CD4-positive, CD25-positive, alpha-beta regulatory T cell (primary cell): ENCODE results near the gene SGF29. TPM values are rescaled to one million over a fixed set of nuclear protein-coding genes. Genes with fewer than 3 reads are reported as not detected.

ENCODE experiments used
- ATAC-seq, 2 donors: fragments of 150-1000 bp; cut with Tn5 transposase; one replicate each; pipeline ENCODE4 v1.10.0; 2021; ENCODE audit warnings: low read depth in 2 of 2, moderate number of reproducible peaks in 2 of 2, moderate library complexity in 1 of 2
- DNase-seq, 3 donors: peaks; one replicate each; pipeline versions ENCODE4 v3.0.0 to v3.0.0-alpha.2; 2012 to 2022; ENCODE audit warnings: mixed read lengths in 1 of 3
- H3K27ac ChIP-seq: one replicate; pipeline ENCODE4 v1.7.0; 2013; ENCODE audit warnings: mild to moderate bottlenecking, low read length; ENCODE audit not compliant: insufficient read depth, poor library complexity, severe bottlenecking
- H3K27me3 ChIP-seq: one replicate; pipeline ENCODE4 v1.7.0; 2013; ENCODE audit warnings: low read length; ENCODE audit not compliant: control insufficient read depth, insufficient read depth
- H3K36me3 ChIP-seq: one replicate; pipeline ENCODE4 v1.7.0; 2013; ENCODE audit warnings: mild to moderate bottlenecking, low read length, moderate library complexity; ENCODE audit not compliant: control insufficient read depth, insufficient read depth
- H3K4me1 ChIP-seq: 2 replicates; pipeline ENCODE4 v1.7.0; 2013; ENCODE audit warnings: mild to moderate bottlenecking, low read length; ENCODE audit not compliant: insufficient read depth, control insufficient read depth, poor library complexity, severe bottlenecking
- H3K4me3 ChIP-seq: one replicate; pipeline ENCODE4 v1.7.0; 2013; ENCODE audit warnings: low read depth, mild to moderate bottlenecking, low read length, moderate library complexity
- H3K9me3 ChIP-seq, 2 experiments: 1 replicate in 1 of 2; 2 replicates in 1 of 2; pipeline ENCODE4 v1.7.0; 2013; ENCODE audit warnings: low read length in 2 of 2, mild to moderate bottlenecking in 1 of 2, moderate library complexity in 1 of 2; ENCODE audit not compliant: control insufficient read depth in 2 of 2
- H3K27ac Mint-ChIP-seq, 3 donors: one replicate each; pipeline ENCODE4 v1.8.0; 2020 to 2022; ENCODE audit warnings: mild to moderate bottlenecking in 3 of 3, mixed read lengths in 3 of 3, moderate library complexity in 2 of 3
- H3K27me3 Mint-ChIP-seq: one replicate; pipeline ENCODE4 v1.8.0; 2022; ENCODE audit warnings: mild to moderate bottlenecking, mixed read lengths
- H3K36me3 Mint-ChIP-seq: one replicate; pipeline ENCODE4 v1.8.0; 2020; ENCODE audit warnings: mixed read lengths
- H3K4me1 Mint-ChIP-seq, 4 donors: one replicate each; pipeline ENCODE4 v1.8.0; 2020 to 2022; ENCODE audit warnings: mixed read lengths in 4 of 4, mild to moderate bottlenecking in 1 of 4
- H3K4me3 Mint-ChIP-seq, 4 donors: one replicate each; pipeline ENCODE4 v1.8.0; 2020 to 2022; ENCODE audit warnings: mild to moderate bottlenecking in 4 of 4, mixed read lengths in 4 of 4, moderate library complexity in 3 of 4
- H3K9me3 Mint-ChIP-seq, 7 donors: one replicate each; pipeline ENCODE4 v1.8.0; 2020 to 2022; ENCODE audit warnings: mixed read lengths in 7 of 7, mild to moderate bottlenecking in 3 of 7, moderate library complexity in 2 of 7
- polyA plus RNA-seq, 4 donors: library from polyadenylated mRNA; unstranded; fragments of 300-500 nt; fragmentation: Illumina TruSeq; gene quantifications; one replicate each; pipeline ENCODE4 v1.2.3, GENCODE V29; 2021
- total RNA-seq: library from RNA; stranded (reverse); gene quantifications from one replicate; pipeline ENCODE4 v1.2.3, GENCODE V29; 2022

Gene SGF29
- total and polyA plus RNA-seq, 5 donors from 2014 or later, result 43.4 to 97.5 (median 65.5) TPM

GRCh38 chr16:28546626-28547025 is 7.1 kb upstream of the SGF29 start:
- Histone ChIP-seq H3K9me3 (no peaks in the 10 kb centered on the region), H3K27me3 (no peaks in the 10 kb centered on the region), H3K4me1 (no peaks in the 10 kb centered on the region), H3K27ac (no peak overlapping the region), H3K4me3 (no peak overlapping the region), H3K36me3 (no peaks in the 10 kb centered on the region)
- Mint-ChIP-seq H3K4me3 (no peak overlapping the region), H3K27me3 (peaks cover 8% of the 10 kb centered on the region), H3K4me1 (peaks cover 5 to 15% (median 10%) of the 10 kb centered on the region in 4 donors), H3K27ac (no peak overlapping the region), H3K36me3 (no peaks in the 10 kb centered on the region), H3K9me3 (no peaks in the 10 kb centered on the region)
- DNase-seq (no peak), ATAC-seq (no peak)

- Histone ChIP-seq H3K9me3 (no peaks in the 10 kb centered on the region), H3K27me3 (no peaks in the 10 kb centered on the region), H3K4me1 (peaks cover 2% of the 10 kb centered on the region), H3K4me3 (no peak overlapping the region), H3K36me3 (no peaks in the 10 kb centered on the region), H3K27ac (no peak overlapping the region)
- H3K4me3 Mint-ChIP-seq, result no peak overlapping the region
- no peaks in the 10 kb centered on the region for H3K9me3 Mint-ChIP-seq
- ATAC-seq, result no peak
- no peak for DNase-seq
- peaks cover 8% of the 10 kb centered on the region for H3K27me3 Mint-ChIP-seq
- H3K4me1 Mint-ChIP-seq, result peaks cover 4 to 15% (median 9%) of the 10 kb centered on the region in 4 donors
- no peak overlapping the region for H3K27ac Mint-ChIP-seq
- no peaks in the 10 kb centered on the region for H3K36me3 Mint-ChIP-seq
Observed at GRCh38 chr16:28548306-28548802, 5.4 kb upstream of the SGF29 start.

GRCh38 chr16:28549301-28549899 is 4.3 kb upstream of the SGF29 start:
- no peaks in the 10 kb centered on the region for H3K36me3 ChIP-seq
- no peak overlapping the region for H3K27ac ChIP-seq
- no peak overlapping the region for H3K4me3 ChIP-seq
- Mint-ChIP-seq H3K9me3 (no peaks in the 10 kb centered on the region), H3K36me3 (no peaks in the 10 kb centered on the region), H3K4me3 (peak overlapping the region in 2 of 4 donors; percentile 12 to 80), H3K27me3 (peaks cover 8% of the 10 kb centered on the region), H3K4me1 (peaks cover 6 to 21% (median 16%) of the 10 kb centered on the region in 4 donors), H3K27ac (peak overlapping the region in 2 of 3 donors; percentile 54 to 60)
- DNase-seq (peak in 2 of 3 donors; percentile 39 to 54), ATAC-seq (no peak)
- no peaks in the 10 kb centered on the region for H3K27me3 ChIP-seq
- peaks cover 7% of the 10 kb centered on the region for H3K4me1 ChIP-seq
- no peaks in the 10 kb centered on the region for H3K9me3 ChIP-seq

- peak overlapping the region; percentile 80 to 98 (median 92) for H3K27ac Mint-ChIP-seq
- H3K4me3 ChIP-seq, result peak overlapping the region; percentile 84
Observed at GRCh38 chr16:28554634-28555423, 1.1 kb downstream of the SGF29 start.

GRCh38 chr16:28555561-28555960 is 1.8 kb downstream of the SGF29 start:
- Histone ChIP-seq H3K27me3 (no peaks in the 10 kb centered on the region), H3K9me3 (no peaks in the 10 kb centered on the region), H3K36me3 (peaks cover 16% of the 10 kb centered on the region), H3K4me1 (peaks cover 27% of the 10 kb centered on the region), H3K27ac (no peak overlapping the region), H3K4me3 (peak overlapping the region; percentile 44)
- Mint-ChIP-seq H3K9me3 (peaks cover 0 to 2% (median 0%) of the 10 kb centered on the region in 7 donors), H3K4me1 (peaks cover 22 to 64% (median 33%) of the 10 kb centered on the region in 4 donors), H3K4me3 (peak overlapping the region; percentile 18 to 96 (median 84)), H3K27me3 (no peaks in the 10 kb centered on the region), H3K27ac (no peak overlapping the region), H3K36me3 (peaks cover 17% of the 10 kb centered on the region)
- DNase-seq (peak in 1 of 3 donors; percentile 20), ATAC-seq (no peak)

More at GRCh38 chr16:28554634-28555423, 1.1 kb downstream of the SGF29 start:
- Mint-ChIP-seq H3K27me3 (no peaks in the 10 kb centered on the region), H3K9me3 (peaks cover 0 to 2% (median 0%) of the 10 kb centered on the region in 7 donors), H3K4me1 (peaks cover 22 to 59% (median 33%) of the 10 kb centered on the region in 4 donors), H3K4me3 (peak overlapping the region; percentile 91 to 96 (median 92)), H3K36me3 (peaks cover 17% of the 10 kb centered on the region)
- peaks cover 24% of the 10 kb centered on the region for H3K4me1 ChIP-seq
- H3K27me3 ChIP-seq, result no peaks in the 10 kb centered on the region
- DNase-seq (peak in 1 of 3 donors; percentile 23), ATAC-seq (no peak)
- H3K36me3 ChIP-seq, result peaks cover 16% of the 10 kb centered on the region
- peak overlapping the region; percentile 97 for H3K27ac ChIP-seq
- no peaks in the 10 kb centered on the region for H3K9me3 ChIP-seq

- Mint-ChIP-seq H3K9me3 (peaks cover 0 to 2% (median 0%) of the 10 kb centered on the region in 7 donors), H3K4me3 (peak overlapping the region in 2 of 4 donors; percentile 12 to 32), H3K27me3 (no peaks in the 10 kb centered on the region), H3K4me1 (peaks cover 22 to 70% (median 36%) of the 10 kb centered on the region in 4 donors), H3K36me3 (peaks cover 22% of the 10 kb centered on the region), H3K27ac (peak overlapping the region in 2 of 3 donors; percentile 42 to 56)
- H3K36me3 ChIP-seq, result peaks cover 16% of the 10 kb centered on the region
- DNase-seq (no peak), ATAC-seq (no peak)
- H3K27ac ChIP-seq, result no peak overlapping the region
- no peak overlapping the region for H3K4me3 ChIP-seq
- peaks cover 27% of the 10 kb centered on the region for H3K4me1 ChIP-seq
- H3K27me3 ChIP-seq, result no peaks in the 10 kb centered on the region
- no peaks in the 10 kb centered on the region for H3K9me3 ChIP-seq
Observed at GRCh38 chr16:28556914-28557320, 3.2 kb downstream of the SGF29 start.

- Mint-ChIP-seq H3K4me1 (peaks cover 22 to 72% (median 46%) of the 10 kb centered on the region in 4 donors), H3K27me3 (no peaks in the 10 kb centered on the region), H3K4me3 (peak overlapping the region in 1 of 4 donors; percentile 19), H3K27ac (no peak overlapping the region), H3K9me3 (peaks cover 0 to 2% (median 0%) of the 10 kb centered on the region in 7 donors), H3K36me3 (peaks cover 27% of the 10 kb centered on the region)
- ATAC-seq (no peak), DNase-seq (no peak)
- peaks cover 16% of the 10 kb centered on the region for H3K36me3 ChIP-seq
- no peak overlapping the region for H3K4me3 ChIP-seq
- no peaks in the 10 kb centered on the region for H3K27me3 ChIP-seq
- peaks cover 23% of the 10 kb centered on the region for H3K4me1 ChIP-seq
- no peak overlapping the region for H3K27ac ChIP-seq
- H3K9me3 ChIP-seq, result no peaks in the 10 kb centered on the region
Observed at GRCh38 chr16:28558456-28558855, 4.7 kb downstream of the SGF29 start.
